ENCODE measurements around the gene COA8. TPM values are rescaled to one million over a fixed set of nuclear protein-coding genes. Genes with fewer than 3 reads are reported as not detected.
A peak's percentile ranks its signal among the peaks of the same experiment; 100 is the strongest.

COA8 gene
- total and polyA plus RNA-seq, 2 of the 8 experiments (the other 6 are each of a cell fraction or from before 2014, with no cell fraction given), result 7.1 to 35.5 TPM

DNA sequence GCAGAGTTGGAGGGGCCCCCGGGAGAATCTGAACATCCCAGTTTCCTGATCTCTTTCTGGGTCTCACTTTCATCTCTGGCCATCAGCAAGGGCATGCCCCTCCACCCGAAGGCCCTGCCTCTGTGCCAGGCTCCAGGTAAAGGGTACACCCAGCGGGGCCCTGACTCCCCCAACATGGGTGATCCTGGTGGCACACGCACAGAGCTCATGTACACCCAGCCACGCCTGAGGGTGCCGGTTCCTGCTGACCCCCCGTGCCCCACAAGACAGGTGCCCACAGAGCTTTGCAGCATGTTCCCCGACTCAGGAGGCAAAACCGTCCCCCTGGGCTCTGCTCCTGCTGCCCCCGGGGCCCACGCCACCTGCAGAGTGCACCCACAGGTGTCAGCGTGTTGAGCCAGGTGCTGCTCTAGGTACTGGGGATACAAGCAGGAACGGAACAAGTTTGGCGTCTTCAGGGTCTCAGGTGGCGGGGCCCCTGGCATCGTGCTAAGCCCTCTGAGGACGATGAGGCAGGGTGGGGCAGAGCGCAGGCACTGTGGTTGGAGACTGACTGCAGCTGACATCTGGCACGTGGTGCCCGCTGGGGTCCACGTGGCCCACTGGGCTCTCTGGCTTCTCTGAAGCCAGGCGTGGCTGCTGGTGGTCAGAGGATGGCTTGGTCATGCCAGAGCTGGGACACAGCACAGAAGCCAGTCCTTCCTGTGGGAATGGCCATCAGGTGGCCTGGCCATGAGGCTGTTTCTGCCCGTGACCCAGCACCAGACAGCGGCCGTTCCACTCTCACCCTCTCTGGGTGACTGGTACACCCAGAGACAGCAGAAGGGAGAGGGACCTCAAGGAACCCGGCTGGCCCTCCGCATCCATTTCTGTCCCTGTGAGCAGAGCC, 14.1 kb upstream of the COA8 start:
- Histone ChIP-seq H3K27ac (ENCODE audit: low read depth, low read length) (0 out of 2 replicates have a peak overlapping the region, but pooled peaks have one; percentile 11), H3K4me3 (ENCODE audit: extremely low read depth in 1 of 4, insufficient read depth in 2 of 4, low read depth in 3 of 4, low read length in 4 of 4) (no peak overlapping the region), H3K18ac (ENCODE audit: extremely low read depth, low read length) (no peak overlapping the region), H3K27me3 (replicated peaks in 1 of 4; ENCODE audit: control insufficient read depth in 3 of 4, extremely low read depth in 1 of 4, insufficient read depth in 3 of 4, low read length in 3 of 4) (no peaks in the 10 kb centered on the region), H3K4me1 (replicated peaks in 1 of 4; ENCODE audit: control insufficient read depth in 3 of 4, insufficient read depth in 4 of 4, low read length in 3 of 4) (peaks cover 0 to 8% (median 6%) of the 10 kb centered on the region in 4 experiments; a peak in 6 of 7 replicates), H2BK20ac (ENCODE audit: low read length) (no peak overlapping the region), H3K14ac (ENCODE audit: insufficient read length) (no peak overlapping the region), H3K79me2 (ENCODE audit: control insufficient read depth in 1 of 2, insufficient read depth in 2 of 2, low read length in 2 of 2) (no peaks in the 10 kb centered on the region), H3K36me3 (ENCODE audit: control insufficient read depth in 2 of 4, insufficient read depth in 4 of 4, low read length in 3 of 4) (no peaks in the 10 kb centered on the region), H2AK5ac (ENCODE audit: low read depth, low read length) (no peak overlapping the region; the same call in 1 of the 2 replicates), H3K79me1 (ENCODE audit: low read depth, low read length) (no peaks in the 10 kb centered on the region), H3K23ac (ENCODE audit: insufficient read length) (no peak overlapping the region), H2BK120ac (replicated peaks; ENCODE audit: low read depth, low read length) (no peak overlapping the region), H2BK12ac (ENCODE audit: low read depth, low read length) (no peak overlapping the region; the same call in 1 of the 2 replicates), H3K9me3 (ENCODE audit: insufficient read depth in 2 of 2, low read depth in 1 of 2, low read length in 1 of 2) (no peaks in the 10 kb centered on the region), H4K8ac (ENCODE audit: extremely low read depth, insufficient read depth, low read length) (peak overlapping the region; percentile 44; the same call in 1 of the 2 replicates), H2BK5ac (ENCODE audit: low read depth, low read length) (peak overlapping the region; percentile 35; the same call in 1 of the 2 replicates), H3K9ac (replicated peaks in 1 of 4; ENCODE audit: extremely low read depth in 1 of 4, low read depth in 3 of 4, low read length in 3 of 4) (no peak overlapping the region), H2AFZ (ENCODE audit: low read length) (no peak overlapping the region), H3K4me2 (ENCODE audit: insufficient read depth in 1 of 2, low read depth in 2 of 2, low read length in 2 of 2) (no peak overlapping the region), H3K23me2 (ENCODE audit: low read depth, low read length) (no peaks in the 10 kb centered on the region), H3K4ac (replicated peaks; ENCODE audit: insufficient read length, low read depth, low read length) (no peak overlapping the region), H4K91ac (replicated peaks; ENCODE audit: insufficient read length, low read length) (peak overlapping the region; percentile 15), H3K56ac (replicated peaks; ENCODE audit: insufficient read length, low read depth, low read length) (no peak overlapping the region), H2BK15ac (ENCODE audit: low read length) (peak overlapping the region; percentile 95), H4K5ac (ENCODE audit: insufficient read length, low read depth, low read length) (no peak overlapping the region), H4K20me1 (replicated peaks in 1 of 2; ENCODE audit: control insufficient read depth in 1 of 2, insufficient read depth in 2 of 2, low read length in 2 of 2) (peaks cover 0 to 4% of the 10 kb centered on the region in 2 experiments)
- DNase-seq (ENCODE audit: low read depth in 1 of 2, low spot score in 2 of 2) (no peak), FAIRE-seq (no peak)
- CTCF ChIA-PET (ENCODE audit: partially characterized antibody), result interaction anchor here (1.0 to 28.8 kb wide), 9 partner anchors 8 to 306 kb away, joined by 3 to 921 read pairs (median 8); partner anchors contain the start of genes BAG5, CKB and TRMT61A
- 92% methylated on average over 25 of the region's 27 CpGs; no CpG with 5 or more reads in 1 of the 2 experiments for WGBS, 2 experiments (ENCODE audit: extremely low coverage in 1 of 2, insufficient coverage in 1 of 2, insufficient read length in 1 of 2, insufficient replicate concordance in 2 of 2, low coverage in 1 of 2, low lambda C conversion rate in 2 of 2, missing lambda C conversion rate in 1 of 2)
- POLR2A ChIA-PET (ENCODE audit: partially characterized antibody), result interaction anchor here (0.9 to 29.8 kb wide), 6 partner anchors 9 to 38 kb away, joined by 3 to 844 read pairs (median 6); partner anchors contain the start of genes BAG5, CKB and COA8
- TF ChIP-seq PHF8 (conservative IDR thresholded peaks at IDR 0.05; ENCODE audit: low read depth, low read length) (no peak), ASH2L (IDR thresholded peaks at IDR 0.05; ENCODE audit: low read length) (no peak), SP2 (IDR thresholded peaks at IDR 0.05; ENCODE audit: low read length) (no peak), RNF2 (IDR thresholded peaks at IDR 0.05; ENCODE audit: borderline replicate concordance, low read depth, low read length, missing control alignments, poor library complexity, severe bottlenecking) (no peak), SIRT6 (IDR thresholded peaks at IDR 0.05; ENCODE audit: low read length) (no peak), SIN3A (conservative IDR thresholded peaks at IDR 0.05 in 1 of 2, IDR thresholded peaks at IDR 0.05 in 1 of 2; ENCODE audit: low read depth in 1 of 2, low read length in 2 of 2) (no peak), POLR2A (IDR thresholded peaks at IDR 0.05; ENCODE audit: control extremely low read depth in 1 of 2, low read depth in 2 of 2, low read length in 2 of 2) (no peak), TAF7 (optimal IDR thresholded peaks at IDR 0.05; ENCODE audit: borderline replicate concordance, low read depth, low read length) (no peak), KDM5A (IDR thresholded peaks at IDR 0.05; ENCODE audit: low read length) (no peak)
- TF ChIP-seq, protein P1, sequence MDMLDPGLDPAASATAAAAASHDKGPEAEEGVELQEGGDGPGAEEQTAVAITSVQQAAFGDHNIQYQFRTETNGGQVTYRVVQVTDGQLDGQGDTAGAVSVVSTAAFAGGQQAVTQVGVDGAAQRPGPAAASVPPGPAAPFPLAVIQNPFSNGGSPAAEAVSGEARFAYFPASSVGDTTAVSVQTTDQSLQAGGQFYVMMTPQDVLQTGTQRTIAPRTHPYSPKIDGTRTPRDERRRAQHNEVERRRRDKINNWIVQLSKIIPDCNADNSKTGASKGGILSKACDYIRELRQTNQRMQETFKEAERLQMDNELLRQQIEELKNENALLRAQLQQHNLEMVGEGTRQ (IDR thresholded peaks at IDR 0.05; ENCODE audit: low read length), result no peak

Data from H1 (cell line).